Lower leg skin (tissue), 4 donors: ENCODE measurements around the gene CYP27B1. TPM values are rescaled to one million over a fixed set of nuclear protein-coding genes. Genes with fewer than 3 reads are reported as not detected.

Experiments
- DNase-seq, 2 donors: peaks; one replicate each; pipeline ENCODE4 v3.0.0-alpha.2; 2019; ENCODE audit warnings: low spot score in 2 of 2
- H3K4me3 ChIP-seq: fragments of 200-600 bp; sonication (generic); 2 replicates; pipeline ENCODE4 v1.5.1; 2017; ENCODE audit warnings: mild to moderate bottlenecking, low read depth; ENCODE audit not compliant: poor library complexity, severe bottlenecking
- POLR2A ChIP-seq, 2 donors: fragments of 450-650 bp; IDR thresholded peaks; one replicate each; pipeline ENCODE4 v1.6.1; 2016 to 2017; ENCODE audit warnings: antibody characterized with exemption in 2 of 2, mild to moderate bottlenecking in 1 of 2, moderate library complexity in 1 of 2
- WGBS, 2 donors: methylation state at CpG; one replicate each; pipeline ENCODE4 v1.1.5; 2018; 5-methylcytosine and 5-hydroxymethylcytosine counted together
- intact Hi-C: fragments of 100-400 bp; cut with DNase I; formaldehyde crosslinking; loops from one replicate; pipeline ENCODE4 v1.15.0; 2023; ENCODE audit warnings: low total_unique reads
- total RNA-seq, 4 donors: library from RNA; depleted of rRNA; stranded (reverse); fragments of >200 nt; gene quantifications; one replicate each; pipeline ENCODE4 v1.1.0, GENCODE V29; 2016
- TF ChIP-seq, protein P1 (sequence below), 3 donors: fragments of 450-650 bp; IDR thresholded peaks; one replicate each; pipeline ENCODE4 v1.5.1; 2016; ENCODE audit warnings: antibody characterized with exemption in 3 of 3, mild to moderate bottlenecking in 3 of 3, moderate library complexity in 2 of 3

CYP27B1 gene
- total RNA-seq, 4 donors from 2014 or later, result 0.72 to 6.4 (median 1.7) TPM

- DNase-seq, result no peak
- no peak for TF ChIP-seq POLR2A (IDR thresholded peaks at IDR 0.05)
- TF ChIP-seq, protein P1, sequence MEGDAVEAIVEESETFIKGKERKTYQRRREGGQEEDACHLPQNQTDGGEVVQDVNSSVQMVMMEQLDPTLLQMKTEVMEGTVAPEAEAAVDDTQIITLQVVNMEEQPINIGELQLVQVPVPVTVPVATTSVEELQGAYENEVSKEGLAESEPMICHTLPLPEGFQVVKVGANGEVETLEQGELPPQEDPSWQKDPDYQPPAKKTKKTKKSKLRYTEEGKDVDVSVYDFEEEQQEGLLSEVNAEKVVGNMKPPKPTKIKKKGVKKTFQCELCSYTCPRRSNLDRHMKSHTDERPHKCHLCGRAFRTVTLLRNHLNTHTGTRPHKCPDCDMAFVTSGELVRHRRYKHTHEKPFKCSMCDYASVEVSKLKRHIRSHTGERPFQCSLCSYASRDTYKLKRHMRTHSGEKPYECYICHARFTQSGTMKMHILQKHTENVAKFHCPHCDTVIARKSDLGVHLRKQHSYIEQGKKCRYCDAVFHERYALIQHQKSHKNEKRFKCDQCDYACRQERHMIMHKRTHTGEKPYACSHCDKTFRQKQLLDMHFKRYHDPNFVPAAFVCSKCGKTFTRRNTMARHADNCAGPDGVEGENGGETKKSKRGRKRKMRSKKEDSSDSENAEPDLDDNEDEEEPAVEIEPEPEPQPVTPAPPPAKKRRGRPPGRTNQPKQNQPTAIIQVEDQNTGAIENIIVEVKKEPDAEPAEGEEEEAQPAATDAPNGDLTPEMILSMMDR (IDR thresholded peaks at IDR 0.05), result no peak
- intact Hi-C loops, result no loop called here
- H3K4me3 ChIP-seq, result no peak overlapping the region
- 15 to 23% methylated on average over 45 to 46 of the region's 49 CpGs for WGBS, 2 donors
Measured at GRCh38 chr12:57735952-57736740, 30.7 kb downstream of the CYP27B1 start.

DNA sequence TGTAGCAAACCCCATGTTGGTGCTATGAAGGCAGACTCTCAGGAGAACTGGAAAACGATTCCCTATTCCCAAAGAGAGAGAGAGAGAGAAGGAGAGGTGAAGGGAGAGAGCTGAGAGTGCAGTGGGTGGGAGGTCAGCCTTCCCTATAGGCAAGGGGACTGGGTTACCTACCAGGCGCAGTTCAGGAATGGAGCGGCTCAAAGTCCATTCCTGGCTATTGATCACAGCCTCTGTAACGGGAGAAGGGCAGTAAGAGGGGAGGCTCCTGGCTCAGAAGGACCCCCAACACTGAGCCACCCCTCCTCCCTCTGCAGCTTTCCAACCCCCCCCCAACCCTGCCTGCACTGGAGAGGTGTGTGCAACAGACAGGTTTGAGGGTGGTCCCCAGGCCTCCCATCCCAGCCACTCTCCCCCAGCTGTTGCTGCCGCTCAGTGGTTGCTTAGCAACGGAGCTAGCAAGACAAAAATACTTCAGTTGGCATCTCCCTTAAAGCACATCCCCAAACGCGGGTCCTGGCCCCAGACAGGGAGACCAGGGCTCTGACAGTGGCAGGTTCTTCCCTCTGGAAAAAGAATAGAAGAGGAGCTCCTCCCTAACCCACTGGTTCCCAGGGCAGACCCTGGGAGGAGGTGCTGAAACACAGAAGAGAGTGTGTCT, 31.6 kb downstream of the CYP27B1 start:
- intact Hi-C loops, result no loop called here
- no peak for TF ChIP-seq POLR2A (IDR thresholded peaks at IDR 0.05)
- TF ChIP-seq, protein P1 (IDR thresholded peaks at IDR 0.05), result no peak
- DNase-seq, result no peak
- no peak overlapping the region for H3K4me3 ChIP-seq
- 31 to 37% methylated on average over 8 of the region's 8 CpGs for WGBS, 2 donors

GRCh38 chr12:57734591-57734990, 32.3 kb downstream of the CYP27B1 start:
- no peak for TF ChIP-seq POLR2A (IDR thresholded peaks at IDR 0.05)
- TF ChIP-seq, protein P1 (IDR thresholded peaks at IDR 0.05), result no peak
- 71 to 74% methylated on average over 4 of the region's 4 CpGs for WGBS, 2 donors
- no peak for DNase-seq
- H3K4me3 ChIP-seq, result no peak overlapping the region
- intact Hi-C loops, result no loop called here

DNA sequence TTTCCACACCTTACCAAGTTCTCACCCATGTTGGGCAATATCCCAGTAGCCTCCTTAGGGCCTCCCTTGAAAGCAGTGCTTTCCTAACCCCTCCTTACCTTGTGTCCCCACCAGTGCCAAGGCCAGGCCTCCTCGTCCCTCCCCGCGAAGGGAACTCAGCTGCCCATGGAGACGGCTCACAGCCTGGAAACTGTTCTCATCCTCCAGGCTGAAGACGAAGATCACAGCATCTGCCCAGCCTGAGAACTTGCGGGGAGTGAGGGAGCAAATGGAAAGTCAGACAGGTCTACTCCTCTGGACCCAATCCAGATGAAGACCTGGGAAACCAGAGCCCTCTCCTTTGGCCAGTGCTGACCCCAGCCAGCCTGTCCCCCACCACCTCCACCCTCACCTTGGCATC, 33.0 kb downstream of the CYP27B1 start:
- DNase-seq, result no peak
- intact Hi-C loops, result no loop called here
- no peak for TF ChIP-seq POLR2A (IDR thresholded peaks at IDR 0.05)
- TF ChIP-seq, protein P1 (IDR thresholded peaks at IDR 0.05), result no peak
- 84 to 87% methylated on average over 6 of the region's 6 CpGs for WGBS, 2 donors
- H3K4me3 ChIP-seq, result no peak overlapping the region

DNA sequence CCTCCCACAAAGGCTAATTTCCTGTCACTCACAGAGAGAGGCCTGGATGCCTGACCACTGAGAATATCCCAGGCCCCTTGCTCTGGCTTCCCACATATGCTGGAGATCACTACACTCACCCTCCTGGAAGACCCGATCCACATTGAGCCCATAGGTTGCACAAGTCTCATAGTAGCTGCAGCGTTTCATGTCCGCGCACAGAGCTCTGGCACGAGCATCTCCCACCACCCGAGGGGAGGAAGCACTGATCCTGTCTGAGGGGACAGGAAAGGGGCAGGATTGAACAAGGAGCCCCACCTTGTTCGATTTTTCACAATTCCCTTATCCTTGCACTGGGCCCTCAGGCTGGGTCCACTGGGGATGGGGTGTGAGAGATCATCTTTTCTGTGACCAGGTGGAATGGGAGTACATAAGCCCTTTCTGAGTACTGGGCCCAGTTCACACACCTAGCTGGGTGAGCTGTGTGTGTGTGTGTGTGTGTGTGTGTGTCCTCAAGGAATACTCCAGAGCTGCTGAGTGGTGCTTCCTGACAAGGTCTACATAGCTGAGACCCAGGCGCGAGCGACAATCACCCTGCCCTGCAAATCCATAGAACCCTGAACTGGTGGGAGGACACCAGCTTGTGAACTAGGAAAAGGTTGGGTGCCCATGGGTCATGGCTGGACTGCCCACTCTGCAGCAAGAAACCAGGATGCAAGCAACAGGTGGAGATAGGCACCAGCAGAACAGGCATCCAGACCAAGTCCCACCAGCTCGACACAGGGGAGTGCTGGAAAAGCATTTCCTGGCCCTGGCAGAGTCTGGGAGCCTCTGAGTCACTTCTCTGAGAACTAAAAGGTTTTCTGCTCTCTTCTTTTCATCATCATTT, 33.9 kb downstream of the CYP27B1 start:
- H3K4me3 ChIP-seq, result no peak overlapping the region
- no peak for DNase-seq
- intact Hi-C loops, result no loop called here
- TF ChIP-seq, protein P1 (IDR thresholded peaks at IDR 0.05), result no peak
- no peak for TF ChIP-seq POLR2A (IDR thresholded peaks at IDR 0.05)
- 80 to 84% methylated on average over 11 of the region's 11 CpGs for WGBS, 2 donors
